PC-9 (cell line): ENCODE measurements around the gene EXD3.

Experiments used
- EZH2 ChIP-seq: fragments of 200-600 bp; sonication (generic); IDR thresholded peaks from 2 replicates; pipeline ENCODE4 v1.8.0; 2017; ENCODE audit warnings: antibody characterized with exemption, low read depth
- TF ChIP-seq, protein P1 (sequence below): fragments of 200-600 bp; sonication (generic); conservative IDR thresholded peaks from 2 replicates; pipeline ENCODE4 v1.6.1; 2017; ENCODE audit warnings: mixed run types, antibody characterized with exemption, mild to moderate bottlenecking, moderate library complexity

- TF ChIP-seq, protein P1, sequence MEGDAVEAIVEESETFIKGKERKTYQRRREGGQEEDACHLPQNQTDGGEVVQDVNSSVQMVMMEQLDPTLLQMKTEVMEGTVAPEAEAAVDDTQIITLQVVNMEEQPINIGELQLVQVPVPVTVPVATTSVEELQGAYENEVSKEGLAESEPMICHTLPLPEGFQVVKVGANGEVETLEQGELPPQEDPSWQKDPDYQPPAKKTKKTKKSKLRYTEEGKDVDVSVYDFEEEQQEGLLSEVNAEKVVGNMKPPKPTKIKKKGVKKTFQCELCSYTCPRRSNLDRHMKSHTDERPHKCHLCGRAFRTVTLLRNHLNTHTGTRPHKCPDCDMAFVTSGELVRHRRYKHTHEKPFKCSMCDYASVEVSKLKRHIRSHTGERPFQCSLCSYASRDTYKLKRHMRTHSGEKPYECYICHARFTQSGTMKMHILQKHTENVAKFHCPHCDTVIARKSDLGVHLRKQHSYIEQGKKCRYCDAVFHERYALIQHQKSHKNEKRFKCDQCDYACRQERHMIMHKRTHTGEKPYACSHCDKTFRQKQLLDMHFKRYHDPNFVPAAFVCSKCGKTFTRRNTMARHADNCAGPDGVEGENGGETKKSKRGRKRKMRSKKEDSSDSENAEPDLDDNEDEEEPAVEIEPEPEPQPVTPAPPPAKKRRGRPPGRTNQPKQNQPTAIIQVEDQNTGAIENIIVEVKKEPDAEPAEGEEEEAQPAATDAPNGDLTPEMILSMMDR = no peak
- no peak for TF ChIP-seq EZH2
Measured at GRCh38 chr9:137293094-137293481, 129.9 kb downstream of the EXD3 start.
